IPS DF 4.7 (cell line): ENCODE data around the gene PRKCH.

Experiments
- DNase-seq: peaks from one replicate; pipeline ENCODE4 v3.0.0-alpha.2; 2013; ENCODE audit warnings: low spot score; ENCODE audit errors: extremely low read depth

PRKCH gene

DNA sequence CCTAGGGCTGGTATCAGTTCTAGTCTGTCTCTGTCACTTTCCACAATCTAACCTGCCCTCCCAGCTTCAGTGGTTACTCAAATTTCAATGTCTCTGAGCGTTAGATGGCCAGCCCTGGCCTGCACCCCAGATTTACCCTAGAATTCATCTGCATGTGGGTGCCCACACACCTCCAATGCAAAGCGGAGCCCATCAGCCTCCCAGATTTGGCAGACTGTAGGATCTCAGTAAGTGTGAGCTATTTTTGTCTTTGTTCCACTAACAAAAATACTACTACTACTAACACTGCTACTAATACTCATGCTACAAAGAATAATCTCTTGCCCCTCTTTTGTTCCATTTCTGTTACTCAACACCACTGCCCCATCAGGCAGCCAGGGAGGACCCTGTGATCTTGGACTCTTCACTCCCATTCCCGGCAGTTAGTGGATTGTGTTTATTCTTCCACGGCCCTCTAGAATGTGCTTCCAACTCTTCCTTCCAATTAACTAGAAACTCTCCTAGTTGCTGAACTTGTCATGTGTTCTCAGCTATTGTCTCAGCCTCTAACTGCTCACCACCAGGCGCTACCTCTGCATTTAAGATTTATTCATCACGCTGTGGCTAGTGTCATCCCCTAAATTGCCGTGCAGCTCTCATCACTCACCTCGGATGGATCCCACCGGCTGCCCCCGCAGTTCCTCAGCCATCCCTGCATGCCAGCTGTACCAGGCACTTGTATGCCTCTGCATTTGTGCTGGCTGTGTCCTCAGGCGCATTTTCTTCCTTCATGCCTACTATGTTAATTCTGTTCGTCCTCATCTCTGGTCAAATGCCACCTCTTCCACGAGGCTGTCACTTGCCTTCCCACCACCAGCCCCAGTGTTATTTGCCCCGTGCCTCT lies 223.3 kb downstream of the PRKCH start:
- no peak for DNase-seq

DNA sequence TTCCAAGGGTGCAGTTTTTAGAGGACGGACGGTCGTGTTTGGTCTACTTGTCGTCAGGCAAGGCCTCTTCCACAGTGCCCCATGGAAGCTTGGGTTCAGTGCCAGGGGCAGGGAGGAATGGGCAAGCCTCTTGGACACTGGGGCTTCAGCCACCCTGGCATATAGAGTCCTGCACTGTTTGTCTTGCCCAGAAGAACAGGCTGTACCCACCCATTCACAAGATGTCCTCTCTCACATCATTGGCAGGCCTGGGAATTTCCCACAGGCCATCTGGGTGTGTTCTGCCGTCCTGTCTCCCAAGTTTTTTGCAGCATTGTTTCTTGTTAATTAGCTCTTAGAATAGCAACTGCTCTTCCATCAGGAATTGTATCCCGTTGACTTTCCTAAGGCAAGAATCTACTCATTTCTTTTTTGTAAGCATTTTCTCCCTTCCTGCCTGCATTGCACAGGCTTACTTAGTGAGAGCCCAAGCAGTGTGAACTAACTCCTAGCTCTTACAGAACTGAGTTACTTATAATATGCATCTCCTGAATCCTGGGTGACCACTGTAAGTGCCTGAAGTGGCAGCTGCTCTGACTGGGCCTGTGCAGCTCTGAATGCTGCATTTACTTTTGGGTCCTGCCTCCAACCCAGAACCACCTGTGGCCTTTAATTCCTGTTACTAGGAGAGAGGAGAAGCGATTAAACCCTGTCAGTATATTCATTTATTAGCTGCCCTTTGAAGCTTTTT lies 224.5 kb downstream of the PRKCH start:
- no peak for DNase-seq

DNA sequence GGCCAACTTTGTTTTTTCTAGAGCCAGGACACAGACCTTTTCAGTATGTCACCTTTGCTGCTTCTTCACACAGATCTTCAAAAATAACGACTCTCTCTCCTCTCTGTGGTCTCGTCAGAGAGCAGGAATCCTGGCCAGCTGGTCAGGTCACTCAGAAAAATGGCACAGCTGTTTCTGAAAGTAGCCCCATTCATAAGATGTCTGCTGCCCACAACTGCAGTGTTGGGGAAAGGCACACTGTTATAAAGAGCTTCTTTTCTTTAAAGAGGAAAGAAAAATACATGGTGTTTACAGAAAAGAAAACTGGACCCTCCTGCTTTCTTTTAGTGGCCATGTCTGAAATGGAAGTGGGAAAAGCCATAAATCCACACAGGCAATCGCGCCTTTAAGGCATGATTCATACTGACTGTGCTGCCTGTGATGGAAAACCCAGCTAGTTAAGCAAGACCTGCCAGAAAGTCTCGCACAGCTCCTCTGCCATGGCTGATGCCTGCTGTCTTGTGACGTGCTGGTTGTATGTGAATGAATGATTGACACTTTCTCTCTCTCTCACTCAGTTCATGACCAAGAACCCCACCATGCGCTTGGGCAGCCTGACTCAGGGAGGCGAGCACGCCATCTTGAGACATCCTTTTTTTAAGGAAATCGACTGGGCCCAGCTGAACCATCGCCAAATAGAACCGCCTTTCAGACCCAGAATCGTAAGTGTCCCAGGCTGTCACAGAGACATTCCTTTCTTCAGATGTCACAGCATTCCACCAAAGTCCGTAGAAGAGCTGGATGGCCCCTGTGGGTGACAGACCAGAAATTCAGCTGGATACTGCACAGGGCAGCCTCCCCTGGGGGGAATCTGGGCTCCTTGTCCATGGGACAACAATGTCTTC lies 226.0 kb downstream of the PRKCH start:
- no peak for DNase-seq

DNA sequence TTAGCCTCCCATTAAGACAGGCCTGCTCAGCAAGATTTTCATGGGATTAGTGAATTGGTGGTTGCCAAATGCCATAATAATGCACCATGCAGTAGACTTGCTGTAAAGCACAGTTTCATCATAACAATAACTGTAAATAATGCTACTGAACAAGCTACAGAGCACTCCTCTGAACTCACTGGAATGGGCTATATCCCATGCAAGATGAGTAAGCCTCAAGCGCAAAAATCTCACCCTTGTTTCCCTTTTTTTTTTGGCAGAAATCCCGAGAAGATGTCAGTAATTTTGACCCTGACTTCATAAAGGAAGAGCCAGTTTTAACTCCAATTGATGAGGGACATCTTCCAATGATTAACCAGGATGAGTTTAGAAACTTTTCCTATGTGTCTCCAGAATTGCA lies 228.0 kb downstream of the PRKCH start:
- DNase-seq, result no peak

DNA sequence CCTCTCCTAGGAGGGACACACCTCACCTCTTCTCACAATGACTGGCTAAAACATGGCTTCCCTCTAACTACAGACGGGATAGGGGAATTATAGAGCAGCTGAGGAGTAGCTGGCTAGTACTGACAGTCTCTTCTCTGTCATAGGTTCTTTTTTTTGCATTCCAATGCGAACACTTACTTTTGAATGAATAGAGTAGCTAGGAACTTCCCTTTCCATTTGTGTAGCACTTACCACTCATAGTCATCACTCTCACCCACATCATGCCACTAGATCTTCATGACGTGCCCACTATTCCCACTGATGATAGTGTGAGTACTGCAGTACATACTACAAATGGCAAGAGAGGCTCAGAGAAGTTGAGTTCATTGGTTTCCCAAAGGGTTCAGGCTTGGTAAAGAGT lies 230.0 kb downstream of the PRKCH start:
- DNase-seq, result no peak

DNA sequence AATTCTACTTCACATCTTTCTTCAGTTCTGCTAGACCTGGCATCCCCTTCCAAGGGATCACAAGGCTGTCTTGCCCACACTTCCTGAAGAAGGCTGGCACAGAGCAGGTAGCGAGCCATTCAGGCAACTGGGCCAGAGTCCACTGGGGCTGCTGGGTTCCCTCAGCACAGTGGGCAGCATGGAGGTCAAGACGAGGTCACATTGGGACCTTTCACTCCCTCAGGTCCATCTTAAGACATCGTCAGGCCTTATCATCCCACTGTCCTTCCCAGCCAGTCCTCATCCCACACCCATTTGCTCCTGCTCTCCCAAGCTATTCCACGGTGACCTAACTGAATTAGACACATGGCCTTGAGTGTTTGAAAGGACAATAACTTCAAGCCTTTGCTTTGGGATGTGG lies 230.9 kb downstream of the PRKCH start:
- DNase-seq, result no peak

DNA sequence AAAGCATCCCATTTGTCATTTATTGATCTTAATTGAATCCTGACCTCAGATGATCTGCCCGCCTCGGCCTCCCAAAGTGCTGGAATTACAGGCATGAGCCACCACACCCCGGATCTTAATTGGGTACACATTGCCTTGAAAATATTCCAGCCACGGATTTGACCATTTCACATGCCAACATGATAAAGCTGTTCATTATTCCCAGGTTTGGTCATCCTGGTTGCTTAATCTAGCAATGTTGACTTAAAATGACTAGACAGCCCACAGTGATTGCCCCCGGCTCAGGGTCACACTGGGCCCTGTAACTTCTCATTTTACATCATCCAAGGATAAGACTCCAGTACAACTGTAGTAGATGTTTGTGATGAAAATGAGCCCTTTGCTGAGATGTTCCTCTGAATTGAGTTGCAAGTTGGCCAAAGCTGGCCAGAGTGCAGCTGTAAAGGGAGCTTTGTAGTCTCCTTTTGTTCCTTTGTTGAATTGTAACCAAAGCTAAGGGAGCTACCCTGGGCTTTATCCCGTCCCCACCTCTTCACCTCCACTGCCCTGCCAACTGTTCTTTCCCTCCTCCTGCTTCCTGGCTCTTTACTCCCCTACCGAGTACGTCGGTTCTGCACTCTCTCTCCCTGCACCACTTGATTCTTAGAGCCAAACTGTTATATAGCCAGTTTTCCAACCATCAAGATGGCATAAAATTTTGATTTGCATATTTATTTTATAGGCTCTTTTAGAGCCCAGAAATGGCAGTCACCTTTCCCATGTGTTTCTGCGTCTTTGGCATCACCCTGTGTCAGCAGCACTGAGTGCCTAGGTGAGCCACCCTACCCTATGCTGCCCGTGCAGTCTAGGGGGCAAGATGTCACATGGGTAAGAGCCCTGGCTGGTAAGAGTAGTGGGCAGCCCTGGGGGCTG lies 232.6 kb downstream of the PRKCH start:
- DNase-seq, result no peak

DNA sequence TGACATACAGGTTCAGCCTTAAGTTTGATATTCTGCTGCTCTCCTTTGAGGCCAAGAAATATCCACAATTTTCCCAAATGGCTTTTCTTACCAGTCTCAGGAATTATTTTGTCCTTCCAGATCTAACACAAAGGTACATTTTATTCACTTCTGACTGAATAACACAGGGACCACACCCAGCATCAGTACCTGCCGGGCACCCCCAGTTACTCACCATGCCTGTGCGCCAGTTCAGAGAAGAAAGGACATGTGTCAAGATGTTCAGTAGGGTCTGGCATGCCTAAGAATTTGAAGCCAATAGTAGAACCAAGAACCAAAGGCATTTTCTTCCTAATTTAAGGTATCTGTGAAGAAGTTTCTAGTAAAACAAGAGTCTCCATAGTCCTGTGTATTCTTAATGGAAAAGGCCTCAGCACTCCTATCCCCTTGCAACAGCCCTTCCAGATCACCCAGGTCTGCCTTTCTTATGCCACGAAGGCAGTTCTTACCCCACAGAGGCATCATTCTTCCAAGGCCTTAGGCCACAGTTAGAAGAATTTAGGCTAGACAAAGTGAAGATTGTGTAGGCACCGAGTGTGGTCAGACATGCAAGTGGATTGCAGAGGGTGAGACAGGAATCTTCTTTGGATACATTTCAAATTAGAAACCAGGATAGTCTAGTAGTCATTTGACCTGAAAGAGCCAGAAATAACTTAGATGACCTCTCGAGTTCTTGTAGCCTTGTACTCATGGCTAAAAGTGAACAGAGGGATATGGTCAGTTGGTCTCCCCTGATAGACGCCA lies 233.9 kb downstream of the PRKCH start:
- no peak for DNase-seq

DNA sequence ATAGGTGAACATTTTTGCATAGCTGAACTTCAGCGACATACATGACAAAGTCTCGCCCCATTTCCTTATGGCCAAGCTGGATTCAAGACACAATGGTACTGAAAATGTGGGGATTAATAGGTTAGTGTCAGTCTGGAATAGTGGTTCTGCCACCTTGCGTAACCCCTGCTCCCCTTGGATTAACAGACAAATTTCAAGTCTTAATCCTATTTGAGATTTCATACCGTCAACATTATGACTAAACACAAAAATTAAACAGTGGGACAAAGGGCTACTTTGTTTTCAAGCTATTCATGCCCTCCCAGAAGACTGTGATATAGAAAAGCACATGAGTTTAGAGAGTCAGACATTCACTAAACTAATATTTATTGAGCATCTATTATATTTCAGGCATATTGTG lies 235.1 kb downstream of the PRKCH start:
- DNase-seq, result no peak

DNA sequence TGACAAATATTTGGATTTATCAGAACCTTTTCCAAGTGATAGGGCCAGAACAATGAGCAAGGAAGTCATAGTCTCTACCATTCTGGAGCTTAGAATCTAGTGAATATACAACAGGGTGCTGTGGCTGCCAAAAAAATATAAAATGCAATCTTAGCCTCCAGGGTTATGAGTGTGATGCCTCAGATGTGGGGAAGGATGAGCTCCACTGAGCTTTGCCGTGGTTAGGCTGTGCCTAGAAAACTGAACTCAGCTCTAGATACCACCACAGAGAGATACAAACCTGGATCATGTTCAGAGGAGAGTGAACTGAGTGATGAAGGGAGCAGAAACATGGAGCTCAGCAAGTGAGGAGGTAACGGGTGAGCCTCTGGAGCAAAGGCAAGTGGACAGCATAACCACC lies 235.9 kb downstream of the PRKCH start:
- DNase-seq, result no peak

DNA sequence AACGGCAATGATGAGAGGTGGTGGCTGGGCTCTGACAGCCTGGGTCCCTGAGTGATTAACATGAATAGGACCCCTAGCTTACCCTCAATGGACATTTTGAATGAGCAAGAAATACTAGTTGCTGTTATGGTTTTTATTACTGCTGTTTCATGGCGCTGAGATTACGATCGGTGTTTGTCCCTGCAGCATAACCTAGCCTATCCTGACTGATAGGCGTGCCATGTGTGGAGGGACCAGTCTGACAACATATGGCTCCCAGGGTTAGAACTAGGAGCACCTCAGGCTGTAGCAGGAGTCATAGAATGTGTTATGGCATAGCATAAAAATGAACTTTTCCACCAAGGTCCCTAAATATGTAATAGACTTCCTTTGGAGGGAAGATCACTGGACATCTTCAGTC lies 236.5 kb downstream of the PRKCH start:
- DNase-seq, result no peak

DNA sequence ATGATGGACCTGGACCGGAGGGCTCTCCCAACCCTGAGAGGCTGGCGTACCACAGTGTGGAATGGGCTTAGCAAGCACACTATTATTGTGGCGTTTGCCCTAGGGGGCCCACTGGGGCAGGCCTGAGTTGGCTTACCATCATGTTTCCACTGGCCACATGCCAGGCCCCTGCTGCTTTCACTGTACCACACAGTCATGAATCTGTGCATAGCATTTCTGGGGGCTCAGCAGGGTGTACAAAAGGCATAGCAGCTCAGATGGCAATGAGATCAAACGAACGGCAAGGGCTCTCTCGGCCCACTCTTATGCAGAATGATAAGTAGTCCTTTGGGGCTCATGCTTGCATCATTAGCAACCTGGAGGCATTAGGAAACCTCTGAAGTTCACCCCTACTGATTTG lies 236.9 kb downstream of the PRKCH start:
- no peak for DNase-seq

DNA sequence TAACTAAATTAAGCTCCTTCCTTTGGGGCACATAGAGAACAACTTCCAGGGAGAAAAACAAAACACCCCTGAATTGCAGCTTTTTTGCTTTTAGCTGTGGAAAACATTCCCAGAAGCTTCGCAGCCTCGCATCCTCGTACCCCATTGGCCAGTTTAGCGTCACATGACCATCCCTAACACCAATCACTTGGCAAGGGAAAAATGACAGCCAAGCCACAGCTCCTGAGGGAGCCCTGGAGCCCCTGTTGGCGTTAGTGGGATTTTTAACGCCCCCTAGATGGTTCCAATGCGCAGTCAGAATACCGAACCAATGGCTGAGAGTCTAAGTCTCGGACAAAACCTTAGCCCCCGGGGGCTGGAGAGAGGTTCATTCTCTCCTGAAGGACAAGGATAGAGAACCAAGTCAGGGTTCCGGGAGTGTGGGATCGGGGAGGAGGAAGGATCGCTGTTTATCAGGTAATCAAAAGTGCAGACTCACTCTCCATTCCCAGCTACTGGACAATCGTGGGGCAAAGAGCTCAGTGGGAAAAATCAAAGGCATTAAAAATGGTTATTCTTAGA lies 238.3 kb downstream of the PRKCH start:
- DNase-seq, result no peak

DNA sequence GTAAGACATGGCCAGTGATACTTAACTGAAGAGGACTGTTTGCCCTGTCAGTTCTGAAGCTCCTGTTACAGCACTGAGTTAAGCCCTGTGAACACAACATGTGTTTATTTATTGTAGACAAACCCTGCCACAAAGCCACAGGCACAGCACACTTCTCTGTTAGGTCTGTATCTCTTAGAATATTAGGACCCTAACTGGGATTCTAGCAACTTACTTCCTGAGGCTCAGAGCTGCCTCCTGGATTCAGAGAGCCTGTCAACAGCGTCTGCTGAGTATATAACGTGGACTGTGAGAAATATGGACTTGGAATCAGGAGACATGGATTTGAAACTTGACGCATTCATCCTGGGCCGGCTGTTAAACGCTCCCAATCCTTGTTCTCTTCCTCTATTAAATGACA lies 238.9 kb downstream of the PRKCH start:
- DNase-seq, result no peak

DNA sequence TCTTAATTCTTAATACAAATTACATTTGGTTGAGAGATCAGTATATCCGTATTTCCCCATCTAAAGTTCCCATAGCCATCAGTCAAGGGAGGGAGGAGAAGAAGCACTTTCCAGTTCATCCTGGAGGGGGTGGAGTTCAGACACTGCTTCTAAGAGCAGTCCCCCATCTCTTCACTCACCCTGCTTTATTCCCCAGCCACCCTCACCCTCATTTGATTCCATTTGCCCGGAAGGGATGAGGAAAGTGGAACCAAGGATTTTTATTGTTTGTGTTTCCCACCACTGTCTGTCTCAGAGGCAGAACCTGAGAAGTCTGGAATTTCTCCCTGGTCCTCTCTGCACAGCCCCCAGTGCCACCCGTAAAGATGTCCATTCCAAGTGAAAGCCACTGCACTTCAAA lies 239.7 kb downstream of the PRKCH start:
- DNase-seq, result no peak

DNA sequence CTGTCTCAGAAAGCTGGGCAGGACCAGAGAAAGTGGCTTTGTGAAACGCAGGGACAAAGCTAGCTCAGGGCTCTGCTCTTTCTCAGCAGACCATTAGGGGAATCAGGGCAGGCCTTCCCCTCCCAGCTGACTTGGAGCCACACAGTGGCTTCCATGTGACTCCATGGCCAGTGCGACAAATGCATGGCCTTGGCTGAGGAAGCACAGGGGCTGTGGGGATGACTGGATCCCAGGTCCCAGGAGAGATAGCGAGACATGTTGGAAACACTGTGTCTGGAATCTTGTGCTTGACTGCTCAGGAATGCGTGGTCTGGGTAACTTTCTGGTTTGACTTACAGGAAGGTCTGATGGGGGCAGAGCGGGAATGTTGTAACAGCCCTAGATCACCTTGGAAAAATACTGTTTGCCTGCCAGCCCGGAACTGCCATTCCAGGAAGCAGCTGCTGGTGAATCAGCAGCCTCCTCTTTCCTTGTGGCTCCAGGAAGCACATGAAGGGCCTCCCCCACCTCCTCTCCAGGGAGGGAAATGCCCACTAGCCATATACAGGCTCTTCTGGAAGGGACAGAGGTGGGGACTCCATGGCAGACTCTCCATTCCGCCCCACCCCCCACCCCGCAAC lies 240.4 kb downstream of the PRKCH start:
- no peak for DNase-seq

DNA sequence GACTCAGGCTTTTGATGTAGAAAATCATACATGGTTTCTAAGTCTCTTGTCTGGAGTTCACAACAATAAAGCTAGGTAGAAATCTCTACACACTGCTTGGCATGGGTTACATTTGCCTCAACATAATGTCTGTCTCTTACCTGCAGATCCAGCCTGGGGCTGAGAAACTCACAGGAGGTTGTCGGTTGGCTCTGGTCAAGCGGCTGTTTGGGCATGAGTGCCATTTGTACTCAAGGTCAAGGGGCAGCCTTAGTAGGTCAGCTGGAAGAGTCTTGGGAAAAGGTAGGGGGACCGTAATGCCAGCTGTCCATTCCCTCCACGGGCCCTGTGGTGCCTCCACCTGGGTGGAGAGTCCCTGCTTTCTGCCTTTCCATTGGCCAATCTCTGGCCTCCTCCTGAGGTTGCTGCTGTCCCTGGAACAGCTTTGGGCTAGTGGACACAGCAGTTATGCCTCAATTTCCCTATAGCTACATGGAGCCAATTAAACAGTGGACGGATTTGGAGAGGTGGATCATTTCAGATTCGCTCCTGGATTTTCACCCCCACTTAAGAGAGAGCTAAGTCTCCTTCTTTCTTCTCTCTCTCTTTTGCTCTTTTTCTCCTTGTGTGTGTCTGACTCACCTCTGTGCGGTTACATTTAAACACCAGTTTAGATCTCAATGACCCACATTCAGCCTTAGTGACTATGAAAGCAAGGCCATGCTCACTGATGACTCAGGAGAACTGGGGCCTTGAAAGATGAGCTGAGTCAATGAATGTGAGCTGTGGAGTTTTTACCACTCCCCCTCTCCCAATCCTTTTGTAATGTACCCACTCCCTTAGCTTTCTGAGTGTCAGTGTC lies 241.2 kb downstream of the PRKCH start:
- DNase-seq, result no peak

DNA sequence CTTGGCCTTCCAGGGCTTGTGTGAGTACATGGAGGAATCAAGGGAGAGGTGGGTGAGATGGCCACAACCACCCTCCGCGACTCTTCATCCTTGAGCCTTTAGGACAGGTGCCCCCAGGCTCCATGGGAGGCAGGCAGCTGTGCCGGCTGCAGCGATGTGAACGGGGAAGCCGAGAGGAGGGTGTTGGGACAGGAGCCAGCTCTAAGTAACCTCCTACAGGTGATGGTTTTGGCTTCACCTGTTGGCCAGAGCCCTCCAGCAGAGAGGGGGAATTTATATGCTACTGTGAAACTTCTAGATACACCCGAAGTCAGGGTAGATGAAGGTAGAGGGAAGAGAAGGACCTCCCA lies 241.8 kb downstream of the PRKCH start:
- no peak for DNase-seq
